ENCODE data around the gene CNTNAP5.

The CNTNAP5 gene

GRCh38 chr2:124426122-124426521 lies 401.0 kb downstream of the CNTNAP5 start:
- H3K79me2 ChIP-seq (ENCODE audit: low read length), result no peaks in the 10 kb centered on the region
- no peak overlapping the region for H3K27ac ChIP-seq (ENCODE audit: low read length)
- no peak overlapping the region for H3K9ac ChIP-seq (ENCODE audit: low read length)
- H3K27me3 ChIP-seq (replicated peaks; ENCODE audit: insufficient read depth, low read length), result no peaks in the 10 kb centered on the region
- no peak overlapping the region for H3K4me2 ChIP-seq (ENCODE audit: low read depth, low read length)
- H3K36me3 ChIP-seq (replicated peaks; ENCODE audit: insufficient read depth, low read length), result no peaks in the 10 kb centered on the region
- no peak overlapping the region for H2AFZ ChIP-seq (ENCODE audit: low read length)
- no peak for DNase-seq
- H3K9me3 ChIP-seq (replicated peaks; ENCODE audit: insufficient read depth, low read length), result no peaks in the 10 kb centered on the region
- no peaks in the 10 kb centered on the region for H3F3A ChIP-seq (ENCODE audit: insufficient read depth, low read length)
- no peaks in the 10 kb centered on the region for H4K20me1 ChIP-seq (ENCODE audit: insufficient read depth, low read length)
- TF ChIP-seq EZH2 (optimal IDR thresholded peaks at IDR 0.05; ENCODE audit: low read depth, low read length), result no peak
- H3K4me3 ChIP-seq (ENCODE audit: low read length), result no peak overlapping the region
- H3K4me1 ChIP-seq (ENCODE audit: low read length), result peaks cover 2% of the 10 kb centered on the region; the same call in 1 of the 2 replicates
- no peaks in the 10 kb centered on the region for H3K9me2 ChIP-seq (replicated peaks; ENCODE audit: insufficient read depth, low read length)

GRCh38 chr2:124426625-124427024 lies 401.5 kb downstream of the CNTNAP5 start:
- Histone ChIP-seq H3K36me3 (replicated peaks; ENCODE audit: insufficient read depth, low read length) (no peaks in the 10 kb centered on the region), H3K27ac (ENCODE audit: low read length) (no peak overlapping the region), H3K9me3 (replicated peaks; ENCODE audit: insufficient read depth, low read length) (no peaks in the 10 kb centered on the region), H3K9ac (ENCODE audit: low read length) (no peak overlapping the region), H3K4me2 (ENCODE audit: low read depth, low read length) (no peak overlapping the region), H3K4me3 (ENCODE audit: low read length) (no peak overlapping the region), H3K27me3 (replicated peaks; ENCODE audit: insufficient read depth, low read length) (no peaks in the 10 kb centered on the region), H3F3A (ENCODE audit: insufficient read depth, low read length) (no peaks in the 10 kb centered on the region), H2AFZ (ENCODE audit: low read length) (no peak overlapping the region), H3K4me1 (ENCODE audit: low read length) (peaks cover 3% of the 10 kb centered on the region; the same call in 1 of the 2 replicates), H4K20me1 (ENCODE audit: insufficient read depth, low read length) (no peaks in the 10 kb centered on the region), H3K9me2 (replicated peaks; ENCODE audit: insufficient read depth, low read length) (no peaks in the 10 kb centered on the region), H3K79me2 (ENCODE audit: low read length) (no peaks in the 10 kb centered on the region)
- no peak for TF ChIP-seq CTCF (IDR thresholded peaks at IDR 0.05; ENCODE audit: low read length)
- TF ChIP-seq EZH2phosphoT487 (IDR thresholded peaks at IDR 0.05; ENCODE audit: low read length), result no peak
- TF ChIP-seq EZH2 (optimal IDR thresholded peaks at IDR 0.05; ENCODE audit: low read depth, low read length), result no peak
- no peak for DNase-seq

GRCh38 chr2:124437811-124438210 lies 412.7 kb downstream of the CNTNAP5 start:
- DNase-seq, result peak; percentile 31
- H3K9me2 ChIP-seq (replicated peaks; ENCODE audit: insufficient read depth, low read length), result no peaks in the 10 kb centered on the region
- H3K27ac ChIP-seq (ENCODE audit: low read length), result no peak overlapping the region
- no peak overlapping the region for H2AFZ ChIP-seq (ENCODE audit: low read length)
- no peaks in the 10 kb centered on the region for H3K4me1 ChIP-seq (ENCODE audit: low read length)
- no peaks in the 10 kb centered on the region for H3K36me3 ChIP-seq (replicated peaks; ENCODE audit: insufficient read depth, low read length)
- H3K79me2 ChIP-seq (ENCODE audit: low read length), result no peaks in the 10 kb centered on the region
- TF ChIP-seq CTCF (IDR thresholded peaks at IDR 0.05; ENCODE audit: low read length), result no peak
- TF ChIP-seq EZH2phosphoT487 (IDR thresholded peaks at IDR 0.05; ENCODE audit: low read length), result no peak
- no peak for TF ChIP-seq EZH2 (optimal IDR thresholded peaks at IDR 0.05; ENCODE audit: low read depth, low read length)
- no peaks in the 10 kb centered on the region for H3F3A ChIP-seq (ENCODE audit: insufficient read depth, low read length)
- no peaks in the 10 kb centered on the region for H3K27me3 ChIP-seq (replicated peaks; ENCODE audit: insufficient read depth, low read length)
- H3K4me2 ChIP-seq (ENCODE audit: low read depth, low read length), result no peak overlapping the region
- no peak overlapping the region for H3K4me3 ChIP-seq (ENCODE audit: low read length)
- no peaks in the 10 kb centered on the region for H4K20me1 ChIP-seq (ENCODE audit: insufficient read depth, low read length)
- no peak overlapping the region for H3K9ac ChIP-seq (ENCODE audit: low read length)
- H3K9me3 ChIP-seq (replicated peaks; ENCODE audit: insufficient read depth, low read length), result no peaks in the 10 kb centered on the region

- no peaks in the 10 kb centered on the region for H3K9me2 ChIP-seq (replicated peaks; ENCODE audit: insufficient read depth, low read length)
- no peak overlapping the region for H3K27ac ChIP-seq (ENCODE audit: low read length)
- H3K4me3 ChIP-seq (ENCODE audit: low read length), result no peak overlapping the region
- H2AFZ ChIP-seq (ENCODE audit: low read length), result no peak overlapping the region
- H4K20me1 ChIP-seq (ENCODE audit: insufficient read depth, low read length), result no peaks in the 10 kb centered on the region
- H3K27me3 ChIP-seq (replicated peaks; ENCODE audit: insufficient read depth, low read length), result no peaks in the 10 kb centered on the region
- no peaks in the 10 kb centered on the region for H3K36me3 ChIP-seq (replicated peaks; ENCODE audit: insufficient read depth, low read length)
- H3K79me2 ChIP-seq (ENCODE audit: low read length), result no peaks in the 10 kb centered on the region
- H3F3A ChIP-seq (ENCODE audit: insufficient read depth, low read length), result no peaks in the 10 kb centered on the region
- H3K9ac ChIP-seq (ENCODE audit: low read length), result no peak overlapping the region
- H3K4me1 ChIP-seq (ENCODE audit: low read length), result no peaks in the 10 kb centered on the region
- no peak for DNase-seq
- H3K9me3 ChIP-seq (replicated peaks; ENCODE audit: insufficient read depth, low read length), result no peaks in the 10 kb centered on the region
- no peak overlapping the region for H3K4me2 ChIP-seq (ENCODE audit: low read depth, low read length)
- TF ChIP-seq EZH2 (optimal IDR thresholded peaks at IDR 0.05; ENCODE audit: low read depth, low read length), result no peak
- TF ChIP-seq EZH2phosphoT487 (IDR thresholded peaks at IDR 0.05; ENCODE audit: low read length), result no peak
- no peak for TF ChIP-seq CTCF (IDR thresholded peaks at IDR 0.05; ENCODE audit: low read length)
Observed at GRCh38 chr2:124450481-124450880, 425.4 kb downstream of the CNTNAP5 start.

Data from MM.1S (cell line).